ENCODE results near the gene TIGD1.
A peak's percentile ranks its signal among the peaks of the same experiment; 100 is the strongest.
"Not testable (repeated sequence)": the region's sequence is repeated elsewhere in the genome, so short reads cannot be mapped to it uniquely, and the experiment has no call there.

The TIGD1 gene

DNA sequence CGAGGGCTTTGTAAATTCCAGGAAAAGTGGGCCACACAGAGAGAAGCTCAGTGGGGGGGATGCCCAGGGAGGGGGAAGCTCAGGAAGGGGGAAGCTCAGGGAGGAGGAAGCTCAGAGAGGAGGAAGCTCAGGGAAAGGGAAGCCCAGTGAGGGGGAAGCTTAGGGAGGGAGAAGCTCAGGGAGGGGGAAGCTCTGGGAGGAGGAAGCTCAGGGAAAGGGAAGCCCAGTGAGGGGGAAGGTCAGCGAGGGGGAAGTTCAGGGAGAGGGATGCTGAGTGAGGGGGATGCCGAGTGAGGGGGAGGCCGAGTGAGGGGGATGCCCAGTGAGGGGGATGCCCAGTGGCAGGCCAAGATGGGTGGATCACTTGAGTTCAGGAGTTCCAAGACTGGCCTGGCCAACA, 11.7 kb downstream of the TIGD1 start:
- no peak for DNase-seq

GRCh38 chr2:232537499-232537898, 12.9 kb downstream of the TIGD1 start:
- no peak for DNase-seq

GRCh38 chr2:232537079-232537478, 13.3 kb downstream of the TIGD1 start:
- DNase-seq: no peak

DNA sequence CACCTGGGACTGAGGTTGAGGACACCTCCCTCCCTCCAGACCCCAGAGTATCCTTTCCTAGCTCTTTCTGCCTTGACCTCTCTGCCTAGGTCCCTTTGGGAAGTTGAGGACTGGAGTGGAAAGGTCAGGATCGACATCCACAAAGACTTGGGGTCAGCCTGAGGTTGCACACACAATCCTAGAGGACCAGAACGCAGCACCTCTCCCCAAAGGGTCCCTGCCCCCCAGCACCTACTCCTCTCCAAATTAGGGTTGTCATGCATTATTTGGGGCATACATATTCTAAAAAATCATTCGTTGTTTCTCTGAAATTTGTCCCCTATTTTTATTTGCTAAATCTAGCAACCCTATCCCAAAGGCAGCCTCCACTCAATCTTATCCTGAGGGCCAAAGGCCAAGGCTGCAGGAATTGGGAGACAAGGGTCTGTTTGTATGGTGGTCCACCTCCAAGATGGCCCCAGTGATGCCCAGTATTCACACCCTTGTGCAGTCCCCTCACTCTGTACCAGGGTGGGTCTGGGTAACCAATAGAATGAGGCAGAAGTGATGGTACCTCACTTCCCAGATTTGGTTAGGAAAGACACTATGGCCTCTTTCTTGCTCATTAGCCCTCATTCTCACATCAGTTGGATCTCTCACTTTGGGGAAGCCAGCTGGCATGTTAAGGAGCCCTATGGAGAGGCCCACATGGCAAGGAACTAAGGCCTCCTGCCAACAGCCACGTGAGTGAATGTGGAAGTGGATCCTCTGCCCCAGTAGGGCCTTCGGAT, 14.4 kb downstream of the TIGD1 start:
- no peak for DNase-seq

DNA sequence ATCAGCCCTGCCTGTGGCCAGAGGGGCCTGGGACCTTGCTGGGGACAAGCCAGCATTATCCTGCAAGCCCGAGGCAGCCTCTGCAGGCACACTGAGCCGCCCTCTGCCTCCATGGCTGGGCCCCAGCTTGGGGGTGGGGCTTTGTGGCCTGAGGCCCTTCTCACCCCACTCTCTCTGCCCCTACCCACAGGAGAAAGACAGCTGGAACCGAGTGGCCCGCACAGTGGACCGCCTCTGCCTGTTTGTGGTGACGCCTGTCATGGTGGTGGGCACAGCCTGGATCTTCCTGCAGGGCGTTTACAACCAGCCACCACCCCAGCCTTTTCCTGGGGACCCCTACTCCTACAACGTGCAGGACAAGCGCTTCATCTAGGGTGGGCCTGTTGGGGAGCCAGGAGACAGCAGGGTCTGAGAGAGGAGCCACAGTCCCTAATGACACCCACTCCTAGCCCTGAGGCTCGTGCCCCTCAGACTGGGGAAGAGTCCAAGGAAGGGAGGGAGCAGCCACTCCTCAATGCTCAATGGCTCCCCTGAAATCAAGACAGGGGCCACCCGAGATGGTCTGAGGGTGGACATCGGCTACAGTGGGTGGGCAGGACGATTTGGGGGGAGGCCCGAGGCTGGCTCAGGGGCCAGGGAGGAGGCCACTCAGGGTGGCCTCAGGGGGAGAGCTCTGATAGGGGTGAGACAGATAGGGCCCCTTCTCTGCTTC, 15.3 kb downstream of the TIGD1 start:
- DNase-seq: no peak

DNA sequence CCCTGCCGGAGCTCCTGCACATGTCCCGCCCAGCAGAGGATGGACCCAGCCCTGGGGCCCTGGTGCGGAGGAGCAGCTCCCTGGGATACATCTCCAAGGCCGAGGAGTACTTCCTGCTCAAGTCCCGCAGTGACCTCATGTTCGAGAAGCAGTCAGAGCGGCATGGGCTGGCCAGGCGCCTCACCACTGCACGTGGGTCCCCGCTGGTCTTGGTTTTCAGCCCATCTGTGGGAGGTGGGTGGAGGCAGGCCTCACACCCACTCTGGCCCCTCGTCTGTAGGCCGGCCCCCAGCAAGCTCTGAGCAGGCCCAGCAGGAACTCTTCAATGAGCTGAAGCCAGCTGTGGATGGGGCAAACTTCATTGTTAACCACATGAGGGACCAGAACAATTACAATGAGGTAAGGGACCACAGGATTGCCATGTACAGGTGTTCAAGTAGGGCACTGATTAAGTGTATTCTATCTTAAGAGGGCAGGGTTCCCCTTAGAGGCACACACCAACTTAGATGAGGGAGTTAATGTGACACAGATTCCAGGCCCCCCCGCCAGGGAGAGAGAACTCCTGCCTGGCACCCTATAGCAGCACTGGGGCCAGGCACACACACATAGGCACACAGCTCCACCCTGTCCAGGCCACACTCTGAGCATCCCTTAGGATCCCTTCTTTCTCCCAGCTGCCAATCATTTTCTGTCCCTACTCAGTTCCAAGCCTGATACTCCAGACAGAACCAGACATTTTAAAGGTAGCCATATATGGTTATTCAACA, 16.2 kb downstream of the TIGD1 start:
- DNase-seq: no peak

GRCh38 chr2:232532821-232533220, 17.5 kb downstream of the TIGD1 start:
- not testable (repeated sequence) for DNase-seq

DNA sequence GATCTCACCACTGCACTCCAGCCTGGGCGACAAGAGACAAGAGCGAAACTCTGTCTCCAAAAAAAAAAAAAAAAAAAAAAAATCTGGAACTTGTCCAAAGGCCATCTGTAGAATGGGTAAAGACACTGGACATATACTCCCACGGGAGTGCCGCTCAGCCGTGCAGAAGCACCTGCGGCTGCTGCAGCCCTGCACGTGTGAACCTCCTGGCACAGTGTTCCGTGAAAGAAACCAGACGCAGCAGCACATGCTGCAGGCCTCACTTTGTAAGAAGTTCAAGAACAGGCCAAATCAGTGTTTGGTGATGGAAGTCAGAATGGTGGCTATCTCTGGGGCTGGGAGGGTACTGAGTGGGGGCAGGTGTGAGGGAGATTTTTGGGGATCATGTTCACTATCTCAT, 17.9 kb downstream of the TIGD1 start:
- no peak for DNase-seq

DNA sequence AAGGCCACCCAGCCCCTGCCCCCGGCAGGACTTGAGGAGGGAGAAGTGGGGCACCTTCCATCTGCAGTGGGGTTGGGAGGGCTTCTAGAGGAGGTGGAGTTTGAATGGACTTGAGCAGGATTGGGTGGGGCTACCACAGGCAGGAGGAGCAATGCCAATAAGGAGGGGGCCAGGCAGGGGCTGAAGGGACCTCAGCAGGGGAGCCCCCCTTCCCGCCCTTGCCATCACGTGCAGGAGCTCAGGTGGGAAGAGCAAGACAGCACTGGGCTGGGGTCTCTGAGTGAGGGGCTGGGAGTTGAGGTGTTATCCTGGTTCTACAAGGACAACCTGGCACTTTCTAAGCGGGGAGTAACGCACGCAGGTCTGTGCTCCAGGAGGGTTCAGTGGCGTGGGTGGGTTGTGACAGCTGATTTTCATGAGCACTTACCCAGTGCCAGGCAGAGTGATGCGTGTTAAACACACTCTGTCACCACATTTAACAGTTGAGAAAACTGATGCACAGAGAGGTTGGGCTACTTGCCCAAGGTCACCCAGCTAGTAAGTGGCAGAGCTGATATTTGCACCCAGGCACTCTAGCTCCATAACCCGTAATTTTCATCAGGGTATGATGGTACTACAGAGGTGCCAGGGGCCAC, 19.6 kb downstream of the TIGD1 start:
- DNase-seq: no peak

DNA sequence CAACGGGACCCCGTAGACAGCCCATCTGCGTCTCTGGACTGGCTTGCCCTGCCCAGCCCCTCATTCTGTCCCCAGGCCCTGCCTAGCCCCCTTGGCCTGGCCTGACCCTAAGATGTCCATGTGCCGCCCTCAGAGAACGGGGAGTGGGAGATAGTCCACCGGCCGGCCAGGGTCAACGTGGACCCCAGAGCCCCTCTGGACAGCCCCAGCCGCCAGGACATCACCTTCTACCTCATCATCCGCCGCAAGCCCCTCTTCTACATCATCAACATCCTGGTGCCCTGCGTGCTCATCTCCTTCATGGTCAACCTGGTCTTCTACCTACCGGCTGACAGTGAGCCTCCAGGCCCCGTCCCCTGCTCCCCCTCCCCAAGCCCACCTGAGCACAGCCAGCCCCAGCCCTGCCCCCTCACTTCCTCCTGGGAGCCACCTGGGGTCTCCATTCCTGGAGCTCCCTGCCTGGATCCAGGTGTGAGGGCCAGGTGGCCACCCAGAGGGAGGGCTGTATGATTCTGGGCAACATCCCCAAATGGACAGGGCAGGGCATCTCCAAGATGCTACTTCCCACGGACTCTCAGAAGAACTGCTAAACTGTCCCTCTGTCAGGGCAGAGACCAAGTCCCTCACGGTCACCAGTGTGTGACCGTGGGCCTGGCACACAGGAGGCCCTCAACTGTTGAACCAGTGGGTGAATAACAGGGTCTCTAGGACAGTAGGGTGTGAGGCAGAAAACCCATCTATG, 20.4 kb downstream of the TIGD1 start:
- no peak for DNase-seq

- DNase-seq: no peak
Observed at GRCh38 chr2:232528746-232529460, 21.5 kb downstream of the TIGD1 start.

DNA sequence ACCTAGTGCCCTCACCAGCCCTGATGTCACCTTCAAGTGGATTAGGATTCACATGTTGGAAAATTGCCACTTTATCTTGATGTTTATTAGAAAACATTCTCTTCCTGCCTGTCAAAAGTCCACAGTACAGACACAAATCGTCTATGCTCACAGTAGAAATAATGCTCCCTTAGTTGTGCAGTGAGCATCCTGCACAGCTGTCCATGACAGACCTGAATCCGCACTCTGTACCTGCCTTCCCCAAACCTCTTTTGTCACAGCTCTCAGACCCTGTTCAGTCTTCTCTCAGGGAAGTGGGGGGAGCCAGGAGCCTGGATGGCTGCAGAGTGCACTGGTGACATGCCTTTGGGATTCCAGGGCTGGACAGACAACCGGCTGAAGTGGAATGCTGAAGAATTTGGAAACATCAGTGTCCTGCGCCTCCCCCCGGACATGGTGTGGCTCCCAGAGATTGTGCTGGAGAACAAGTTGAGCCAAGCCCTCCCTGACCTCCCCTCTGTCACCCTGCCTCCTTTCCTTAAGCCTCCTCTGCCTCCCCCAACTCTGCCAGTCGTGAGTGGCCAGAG, 22.4 kb downstream of the TIGD1 start:
- DNase-seq: no peak

DNA sequence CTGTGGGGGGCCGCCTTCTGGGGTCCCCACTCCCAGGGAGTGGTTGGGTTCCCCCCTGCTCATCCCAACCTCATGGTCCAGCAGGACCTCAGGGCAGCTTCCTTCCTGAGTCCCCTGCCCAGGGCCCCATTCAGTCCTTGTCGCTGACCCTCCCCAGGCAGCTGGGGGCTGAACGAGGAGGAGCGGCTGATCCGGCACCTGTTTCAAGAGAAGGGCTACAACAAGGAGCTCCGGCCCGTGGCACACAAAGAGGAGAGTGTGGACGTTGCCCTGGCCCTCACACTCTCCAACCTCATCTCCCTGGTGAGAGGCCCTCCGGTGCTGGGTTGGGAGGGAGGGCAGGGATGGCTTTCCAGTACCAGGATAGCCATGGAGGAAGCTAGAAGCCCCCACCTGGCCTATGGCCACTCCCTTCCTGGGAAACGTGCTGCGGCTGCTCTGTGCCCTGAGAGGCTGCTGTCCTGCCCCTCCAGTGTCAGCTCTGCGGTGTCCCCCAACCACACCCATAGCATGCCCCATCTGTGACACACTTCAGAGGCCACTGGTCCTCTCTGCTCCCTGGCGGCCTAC, 23.9 kb downstream of the TIGD1 start:
- no peak for DNase-seq

- DNase-seq: no peak
Observed at GRCh38 chr2:232525791-232526371, 24.5 kb downstream of the TIGD1 start, which contains the start of gene CHRND. CHRND (plus strand) TSS chr2:232526160; CDS start chr2:232526216, 56 bp downstream.

- DNase-seq: no peak
Observed at GRCh38 chr2:232525199-232525598, 25.2 kb downstream of the TIGD1 start.

DNA sequence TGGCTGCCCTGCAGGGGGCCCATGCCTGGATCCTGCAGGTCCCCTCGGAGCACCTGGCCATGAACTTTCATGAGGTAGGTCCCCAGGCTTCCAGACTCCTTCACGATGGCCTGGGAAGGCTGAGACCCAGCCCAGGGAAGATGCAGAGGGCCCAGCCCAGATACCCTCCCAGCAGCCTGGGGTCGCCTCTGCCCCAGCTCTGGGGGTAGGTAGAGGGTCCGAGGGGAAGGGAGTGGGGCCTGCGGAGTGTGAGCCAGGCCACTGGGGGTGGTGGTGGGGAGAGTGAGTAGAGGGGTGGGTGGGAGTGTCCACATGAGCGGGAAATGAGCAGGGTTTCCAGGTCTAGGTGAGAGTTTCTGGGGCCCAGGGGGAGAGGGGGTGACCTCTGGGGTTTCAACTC, 25.6 kb downstream of the TIGD1 start:
- DNase-seq: no peak

DNA sequence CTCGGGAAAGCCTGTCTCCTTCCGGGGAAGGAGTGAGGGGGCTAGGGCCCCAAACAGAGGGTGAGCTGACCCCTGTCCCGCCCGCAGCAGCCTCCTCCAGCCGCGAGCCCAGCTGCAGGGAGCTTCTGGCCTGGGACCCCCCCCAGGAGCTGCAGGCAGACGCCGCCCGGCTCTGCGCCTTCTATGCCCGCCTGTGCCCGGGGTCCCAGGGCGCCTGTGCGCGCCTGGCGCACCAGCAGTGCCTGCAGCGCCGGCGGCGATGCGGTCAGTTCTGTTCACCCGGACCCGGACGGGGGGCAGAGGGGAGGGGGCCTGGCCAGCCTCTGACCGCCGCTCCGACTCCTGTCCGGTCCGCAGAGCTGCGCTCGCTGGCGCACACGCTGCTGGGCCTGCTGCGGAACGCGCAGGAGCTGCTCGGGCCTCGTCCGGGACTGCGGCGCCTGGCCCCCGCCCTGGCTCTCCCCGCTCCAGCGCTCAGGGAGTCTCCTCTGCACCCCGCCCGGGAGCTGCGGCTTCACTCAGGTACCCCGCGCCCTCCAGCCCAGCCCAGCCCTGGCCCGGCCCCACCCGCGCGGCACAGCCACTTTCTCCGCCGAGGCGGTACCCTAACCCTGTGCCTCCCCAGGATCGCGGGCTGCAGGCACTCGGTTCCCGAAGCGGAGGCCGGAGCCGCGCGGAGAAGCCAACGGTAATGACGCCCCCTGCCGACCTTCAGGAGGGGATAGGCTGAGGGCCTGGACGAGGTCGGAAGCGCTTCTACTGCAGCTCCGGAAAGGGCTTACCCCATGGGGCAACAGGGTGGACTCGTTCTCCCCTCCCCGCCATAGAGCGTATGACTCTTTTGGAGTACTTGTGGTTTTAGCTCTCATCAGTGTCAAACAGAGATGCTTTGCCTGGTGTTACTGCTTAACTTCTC, 26.4 kb downstream of the TIGD1 start:
- DNase-seq: peak; percentile 55

DNA sequence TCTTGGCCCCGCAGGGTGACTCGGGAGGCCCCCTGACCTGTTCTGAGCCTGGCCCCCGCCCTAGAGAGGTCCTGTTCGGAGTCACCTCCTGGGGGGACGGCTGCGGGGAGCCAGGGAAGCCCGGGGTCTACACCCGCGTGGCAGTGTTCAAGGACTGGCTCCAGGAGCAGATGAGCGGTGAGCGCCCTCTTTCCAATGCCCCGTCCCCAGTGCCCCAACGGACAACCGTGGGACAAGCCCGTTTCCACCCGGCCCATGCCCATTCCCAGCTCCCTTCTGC, 27.0 kb downstream of the TIGD1 start:
- no peak for DNase-seq

DNA sequence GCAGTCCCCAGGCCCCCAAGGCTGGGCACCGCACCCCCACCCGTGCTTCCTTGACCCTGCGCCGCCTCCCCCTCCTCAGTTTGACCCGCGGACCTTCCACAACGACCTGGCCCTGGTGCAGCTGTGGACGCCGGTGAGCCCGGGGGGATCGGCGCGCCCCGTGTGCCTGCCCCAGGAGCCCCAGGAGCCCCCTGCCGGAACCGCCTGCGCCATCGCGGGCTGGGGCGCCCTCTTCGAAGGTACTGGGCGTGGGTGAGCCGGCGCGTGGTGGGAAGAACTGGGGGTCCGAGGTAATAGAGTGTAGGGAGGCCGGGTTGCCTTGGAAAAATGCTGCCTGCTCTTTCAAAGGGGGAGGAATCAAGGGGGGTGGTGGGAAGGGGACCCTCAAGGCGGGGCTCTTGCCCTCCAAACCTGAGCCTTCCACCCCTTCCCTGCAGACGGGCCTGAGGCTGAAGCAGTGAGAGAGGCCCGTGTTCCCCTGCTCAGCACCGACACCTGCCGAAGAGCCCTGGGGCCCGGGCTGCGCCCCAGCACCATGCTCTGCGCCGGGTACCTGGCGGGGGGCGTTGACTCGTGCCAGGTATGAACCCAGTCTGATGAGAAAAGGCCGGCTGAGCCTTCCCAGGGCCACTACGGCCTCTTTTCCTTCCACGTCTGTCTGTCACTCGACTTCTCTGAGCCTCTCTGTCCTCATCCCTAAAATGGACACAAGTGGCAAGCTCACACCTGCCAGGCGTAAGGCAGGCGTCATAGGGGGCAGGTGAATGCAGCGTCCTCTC, 27.5 kb downstream of the TIGD1 start:
- DNase-seq: no peak
